ENCODE measurements around the gene MYO1B. TPM values are rescaled to one million over a fixed set of nuclear protein-coding genes. Genes with fewer than 3 reads are reported as not detected.

The MYO1B gene
- total and polyA plus RNA-seq, 5 donors from 2014 or later, result not detected

DNA sequence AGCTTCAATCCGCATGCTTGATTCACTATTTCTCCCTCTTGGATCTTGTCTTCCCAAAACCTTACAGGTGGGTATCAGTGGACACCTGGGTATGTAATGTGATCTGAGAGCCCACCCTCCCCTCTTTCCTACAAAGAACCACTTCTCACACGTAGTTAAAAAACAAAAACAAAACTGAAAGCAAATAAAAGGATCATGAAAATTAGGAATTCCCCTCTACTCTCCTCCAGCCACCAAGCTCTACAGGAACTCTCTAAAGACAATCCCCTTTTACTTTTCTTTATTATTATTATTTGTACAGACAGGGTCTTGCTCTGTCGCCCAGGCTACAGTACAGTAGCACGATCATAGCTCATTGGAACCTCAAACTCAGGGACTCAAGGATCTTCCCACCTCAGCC is 40.8 kb upstream of the MYO1B start:
- Mint-ChIP-seq H3K36me3 (no peaks in the 10 kb centered on the region), H3K27ac (peak overlapping the region in 1 of 3 donors; percentile 27), H3K27me3 (peaks cover 4% of the 10 kb centered on the region), H3K4me1 (peaks cover 0 to 18% (median 10%) of the 10 kb centered on the region in 4 donors), H3K9me3 (peaks cover 0 to 6% (median 2%) of the 10 kb centered on the region in 7 donors), H3K4me3 (peak overlapping the region in 1 of 4 donors; percentile 29)
- Histone ChIP-seq H3K27ac (ENCODE audit: insufficient read depth, low read length, poor library complexity, severe bottlenecking) (no peak overlapping the region), H3K4me1 (ENCODE audit: control insufficient read depth, insufficient read depth, low read length, poor library complexity, severe bottlenecking) (peaks cover 6% of the 10 kb centered on the region), H3K4me3 (ENCODE audit: low read depth, low read length) (peak overlapping the region; percentile 30), H3K27me3 (ENCODE audit: control insufficient read depth, insufficient read depth, low read length) (no peaks in the 10 kb centered on the region), H3K9me3 (ENCODE audit: control insufficient read depth in 2 of 2, low read length in 2 of 2) (no peaks in the 10 kb centered on the region), H3K36me3 (ENCODE audit: control insufficient read depth, insufficient read depth, low read length) (no peaks in the 10 kb centered on the region)
- no peak for ATAC-seq (ENCODE audit: low read depth in 2 of 2)
- no peak for DNase-seq

DNA sequence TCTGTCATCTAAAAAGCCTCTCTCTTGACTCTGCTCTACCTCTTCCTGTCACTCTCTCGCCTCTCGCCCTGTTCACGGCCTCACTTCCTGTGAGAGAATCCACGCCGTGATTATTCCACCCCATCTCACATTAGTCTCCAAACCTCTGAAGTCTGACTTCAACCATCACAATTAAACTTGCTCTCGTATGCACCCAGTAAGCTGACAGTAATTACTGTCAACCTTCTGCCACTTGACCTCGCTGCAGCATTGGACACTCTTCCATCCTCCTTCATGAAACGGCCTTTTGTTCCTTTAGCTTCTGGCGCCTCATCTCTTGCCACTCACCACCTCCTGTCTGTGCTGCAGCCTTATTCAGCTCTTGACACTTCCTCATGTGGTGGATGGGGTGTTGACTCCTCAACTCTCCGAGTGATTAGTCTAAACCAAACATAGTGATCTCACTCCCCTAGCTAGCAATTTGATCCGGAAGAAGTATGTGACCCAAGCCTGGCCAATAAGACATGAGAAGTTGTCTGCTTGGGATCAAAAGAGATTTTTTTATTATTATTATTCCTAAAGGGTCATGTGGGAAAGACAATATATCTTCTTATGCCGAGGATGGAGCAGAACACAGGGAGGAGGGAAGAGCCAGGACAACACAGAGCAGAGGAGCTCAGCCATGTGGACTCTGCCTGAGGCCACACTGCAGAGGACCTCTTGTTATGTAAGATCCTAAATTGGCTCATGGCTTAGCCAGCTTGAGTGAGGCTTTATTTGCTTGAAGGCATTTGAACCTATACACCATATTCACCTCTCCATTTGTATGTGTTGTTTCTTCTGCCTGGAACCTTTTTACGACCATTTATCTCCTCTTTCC is 38.4 kb upstream of the MYO1B start:
- Mint-ChIP-seq H3K27ac (peak overlapping the region in 2 of 3 donors; percentile 16 to 47), H3K4me1 (peaks cover 0 to 18% (median 10%) of the 10 kb centered on the region in 4 donors), H3K36me3 (no peaks in the 10 kb centered on the region), H3K9me3 (peaks cover 0 to 8% (median 2%) of the 10 kb centered on the region in 7 donors), H3K4me3 (peak overlapping the region in 1 of 4 donors; percentile 8), H3K27me3 (peaks cover 4% of the 10 kb centered on the region)
- ATAC-seq (ENCODE audit: low read depth in 2 of 2) (peak; percentile 57 to 60), DNase-seq (peak in 1 of 3 donors; percentile 44)
- Histone ChIP-seq H3K4me1 (ENCODE audit: control insufficient read depth, insufficient read depth, low read length, poor library complexity, severe bottlenecking) (peaks cover 6% of the 10 kb centered on the region), H3K36me3 (ENCODE audit: control insufficient read depth, insufficient read depth, low read length) (no peaks in the 10 kb centered on the region), H3K27me3 (ENCODE audit: control insufficient read depth, insufficient read depth, low read length) (peaks cover 1% of the 10 kb centered on the region), H3K9me3 (ENCODE audit: control insufficient read depth in 2 of 2, low read length in 2 of 2) (peaks cover 1 to 9% of the 10 kb centered on the region in 2 experiments), H3K4me3 (ENCODE audit: low read depth, low read length) (no peak overlapping the region), H3K27ac (ENCODE audit: insufficient read depth, low read length, poor library complexity, severe bottlenecking) (no peak overlapping the region)

DNA sequence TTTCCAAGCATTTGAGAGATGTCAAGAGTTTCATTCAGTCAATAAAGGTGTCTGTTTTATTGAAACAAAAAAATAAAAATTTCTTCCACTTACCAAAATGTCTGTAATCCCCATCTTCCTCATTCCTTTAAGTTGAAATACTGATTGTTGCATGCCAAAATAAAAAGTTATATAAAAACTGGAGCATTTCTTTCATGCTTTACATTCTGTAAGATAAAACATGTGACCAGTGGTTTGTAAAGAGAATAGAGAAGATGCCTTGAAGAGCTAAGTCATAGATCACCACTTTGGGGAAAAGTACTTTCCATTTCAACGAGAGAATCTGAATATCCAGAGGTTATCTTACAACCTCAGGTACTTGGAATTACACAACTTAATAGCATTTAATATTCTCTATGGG is 35.9 kb upstream of the MYO1B start:
- Histone ChIP-seq H3K36me3 (ENCODE audit: control insufficient read depth, insufficient read depth, low read length) (no peaks in the 10 kb centered on the region), H3K4me1 (ENCODE audit: control insufficient read depth, insufficient read depth, low read length, poor library complexity, severe bottlenecking) (peaks cover 4% of the 10 kb centered on the region), H3K27me3 (ENCODE audit: control insufficient read depth, insufficient read depth, low read length) (peaks cover 12% of the 10 kb centered on the region), H3K27ac (ENCODE audit: insufficient read depth, low read length, poor library complexity, severe bottlenecking) (no peak overlapping the region), H3K9me3 (ENCODE audit: control insufficient read depth in 2 of 2, low read length in 2 of 2) (peaks cover 10 to 19% of the 10 kb centered on the region in 2 experiments), H3K4me3 (ENCODE audit: low read depth, low read length) (no peak overlapping the region)
- Mint-ChIP-seq H3K4me3 (no peak overlapping the region), H3K27me3 (peaks cover 19% of the 10 kb centered on the region), H3K9me3 (peaks cover 3 to 18% (median 13%) of the 10 kb centered on the region in 7 donors), H3K4me1 (peaks cover 0 to 15% (median 7%) of the 10 kb centered on the region in 4 donors), H3K27ac (no peak overlapping the region), H3K36me3 (no peaks in the 10 kb centered on the region)
- DNase-seq, result no peak
- ATAC-seq (ENCODE audit: low read depth in 2 of 2), result no peak

DNA sequence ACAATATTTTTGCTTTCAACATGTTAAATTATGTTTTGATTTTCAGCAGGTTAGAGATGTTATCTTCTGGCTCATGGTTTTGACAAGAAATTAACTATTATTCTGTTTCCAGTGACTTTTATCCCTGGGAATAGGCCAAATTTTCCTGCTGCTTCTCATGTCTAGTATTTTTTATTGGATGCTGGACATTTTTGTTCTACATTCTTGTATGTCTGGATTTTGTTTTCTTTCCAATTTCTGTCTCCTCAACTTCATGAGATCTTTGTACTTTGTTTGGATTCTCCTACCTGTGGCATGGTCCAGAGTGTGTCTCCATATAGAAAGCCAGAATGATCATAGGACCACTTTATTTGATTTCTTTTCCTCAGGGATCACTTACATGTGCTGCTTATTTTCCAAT is 33.1 kb upstream of the MYO1B start:
- ATAC-seq (ENCODE audit: low read depth in 2 of 2), result no peak
- H3K36me3 Mint-ChIP-seq, result no peaks in the 10 kb centered on the region
- no peak overlapping the region for H3K27ac Mint-ChIP-seq
- no peaks in the 10 kb centered on the region for H3K4me1 Mint-ChIP-seq
- peaks cover 24% of the 10 kb centered on the region for H3K27me3 Mint-ChIP-seq
- Histone ChIP-seq H3K36me3 (ENCODE audit: control insufficient read depth, insufficient read depth, low read length) (no peaks in the 10 kb centered on the region), H3K9me3 (ENCODE audit: control insufficient read depth in 2 of 2, low read length in 2 of 2) (peaks cover 10 to 19% of the 10 kb centered on the region in 2 experiments), H3K4me3 (ENCODE audit: low read depth, low read length) (no peak overlapping the region), H3K27ac (ENCODE audit: insufficient read depth, low read length, poor library complexity, severe bottlenecking) (no peak overlapping the region), H3K27me3 (ENCODE audit: control insufficient read depth, insufficient read depth, low read length) (peaks cover 12% of the 10 kb centered on the region), H3K4me1 (ENCODE audit: control insufficient read depth, insufficient read depth, low read length, poor library complexity, severe bottlenecking) (no peaks in the 10 kb centered on the region)
- DNase-seq, result no peak
- H3K4me3 Mint-ChIP-seq, result no peak overlapping the region
- H3K9me3 Mint-ChIP-seq, result peaks cover 3 to 18% (median 10%) of the 10 kb centered on the region in 7 donors

DNA sequence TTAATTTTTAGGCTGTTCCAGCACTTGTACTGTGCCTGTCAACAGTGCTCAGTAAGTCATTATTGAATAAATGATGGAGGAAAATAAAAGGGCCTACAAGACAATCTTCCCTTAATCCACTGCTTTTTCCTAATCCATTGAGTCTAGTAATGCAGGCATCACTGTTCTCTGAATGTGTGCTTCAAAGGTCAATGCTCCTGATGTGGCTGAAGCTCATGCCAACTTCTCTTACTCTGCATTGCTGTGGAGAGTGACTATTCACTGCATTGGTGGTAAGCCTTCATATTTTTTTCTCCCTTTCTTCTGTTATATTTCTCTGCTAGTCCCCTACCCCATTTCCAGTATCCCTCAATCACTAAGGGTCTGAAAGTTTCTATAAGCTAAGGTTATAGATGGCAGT is 31.9 kb upstream of the MYO1B start:
- no peak overlapping the region for H3K4me3 Mint-ChIP-seq
- peaks cover 3 to 17% (median 10%) of the 10 kb centered on the region in 7 donors for H3K9me3 Mint-ChIP-seq
- H3K4me1 Mint-ChIP-seq, result no peaks in the 10 kb centered on the region

DNA sequence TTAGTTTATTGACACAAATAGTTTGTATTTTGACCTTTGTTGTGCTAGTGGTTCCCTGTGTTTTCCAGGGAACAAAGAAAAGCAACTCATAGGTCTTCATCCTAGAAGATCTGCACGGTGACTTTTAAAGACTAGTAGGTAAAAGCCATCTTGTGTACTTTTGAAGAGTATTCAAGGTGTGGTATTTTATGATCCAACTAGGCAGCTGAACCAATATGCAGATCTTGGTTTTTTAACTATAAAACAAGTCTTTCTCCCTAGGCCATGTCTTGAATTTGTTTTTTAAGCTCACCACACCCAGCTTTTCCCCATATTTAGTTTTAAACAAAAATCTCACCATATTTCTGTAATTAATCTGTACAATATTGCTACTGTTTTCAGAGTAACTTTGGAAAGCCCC is 30.0 kb upstream of the MYO1B start:
- Histone ChIP-seq H3K27ac (ENCODE audit: insufficient read depth, low read length, poor library complexity, severe bottlenecking) (no peak overlapping the region), H3K4me3 (ENCODE audit: low read depth, low read length) (no peak overlapping the region), H3K4me1 (ENCODE audit: control insufficient read depth, insufficient read depth, low read length, poor library complexity, severe bottlenecking) (no peaks in the 10 kb centered on the region), H3K36me3 (ENCODE audit: control insufficient read depth, insufficient read depth, low read length) (no peaks in the 10 kb centered on the region), H3K9me3 (ENCODE audit: control insufficient read depth in 2 of 2, low read length in 2 of 2) (peaks cover 10 to 18% of the 10 kb centered on the region in 2 experiments), H3K27me3 (ENCODE audit: control insufficient read depth, insufficient read depth, low read length) (peaks cover 12% of the 10 kb centered on the region)
- no peaks in the 10 kb centered on the region for H3K4me1 Mint-ChIP-seq
- peaks cover 26% of the 10 kb centered on the region for H3K27me3 Mint-ChIP-seq
- H3K27ac Mint-ChIP-seq, result no peak overlapping the region
- H3K9me3 Mint-ChIP-seq, result peaks cover 3 to 17% (median 10%) of the 10 kb centered on the region in 7 donors
- ATAC-seq (ENCODE audit: low read depth in 2 of 2), result no peak
- no peak overlapping the region for H3K4me3 Mint-ChIP-seq
- no peak for DNase-seq
- H3K36me3 Mint-ChIP-seq, result no peaks in the 10 kb centered on the region

More for the DNA sequence above, 31.9 kb upstream of the MYO1B start:
- no peaks in the 10 kb centered on the region for H3K4me1 ChIP-seq (ENCODE audit: control insufficient read depth, insufficient read depth, low read length, poor library complexity, severe bottlenecking)
- H3K4me3 ChIP-seq (ENCODE audit: low read depth, low read length), result no peak overlapping the region
- no peaks in the 10 kb centered on the region for H3K36me3 Mint-ChIP-seq
- peaks cover 12% of the 10 kb centered on the region for H3K27me3 ChIP-seq (ENCODE audit: control insufficient read depth, insufficient read depth, low read length)
- H3K36me3 ChIP-seq (ENCODE audit: control insufficient read depth, insufficient read depth, low read length), result no peaks in the 10 kb centered on the region
- H3K27me3 Mint-ChIP-seq, result peaks cover 30% of the 10 kb centered on the region
- ATAC-seq (ENCODE audit: low read depth in 2 of 2) (no peak), DNase-seq (no peak)
- H3K27ac Mint-ChIP-seq, result peak overlapping the region in 1 of 3 donors; percentile 20
- H3K27ac ChIP-seq (ENCODE audit: insufficient read depth, low read length, poor library complexity, severe bottlenecking), result no peak overlapping the region
- peaks cover 10 to 19% of the 10 kb centered on the region in 2 experiments for H3K9me3 ChIP-seq (ENCODE audit: control insufficient read depth in 2 of 2, low read length in 2 of 2)

DNA sequence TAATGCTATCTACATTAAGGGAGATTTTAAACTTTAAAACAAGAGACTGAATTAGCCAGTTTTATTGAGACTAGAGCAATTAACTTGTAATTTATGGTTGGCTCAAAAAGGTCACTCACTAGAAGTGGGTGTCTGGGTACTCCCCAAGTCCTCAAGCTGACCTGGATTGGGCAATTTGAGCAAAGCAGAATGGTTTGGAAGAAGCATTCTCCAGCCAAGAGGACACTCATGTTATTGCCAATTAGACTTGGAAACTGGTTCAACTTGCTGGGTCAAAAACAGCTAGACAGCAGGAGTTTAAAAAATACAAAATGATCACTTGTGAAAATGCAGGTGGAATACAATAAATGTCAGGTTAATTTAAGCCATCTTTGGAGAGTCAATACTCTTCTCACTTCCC is 29.5 kb upstream of the MYO1B start:
- H3K4me1 Mint-ChIP-seq, result no peaks in the 10 kb centered on the region
- Histone ChIP-seq H3K27ac (ENCODE audit: insufficient read depth, low read length, poor library complexity, severe bottlenecking) (no peak overlapping the region), H3K36me3 (ENCODE audit: control insufficient read depth, insufficient read depth, low read length) (no peaks in the 10 kb centered on the region), H3K27me3 (ENCODE audit: control insufficient read depth, insufficient read depth, low read length) (peaks cover 12% of the 10 kb centered on the region), H3K9me3 (ENCODE audit: control insufficient read depth in 2 of 2, low read length in 2 of 2) (peaks cover 10 to 15% of the 10 kb centered on the region in 2 experiments), H3K4me1 (ENCODE audit: control insufficient read depth, insufficient read depth, low read length, poor library complexity, severe bottlenecking) (no peaks in the 10 kb centered on the region), H3K4me3 (ENCODE audit: low read depth, low read length) (no peak overlapping the region)
- no peak overlapping the region for H3K4me3 Mint-ChIP-seq
- H3K27ac Mint-ChIP-seq, result no peak overlapping the region
- peaks cover 3 to 13% (median 10%) of the 10 kb centered on the region in 7 donors for H3K9me3 Mint-ChIP-seq
- no peaks in the 10 kb centered on the region for H3K36me3 Mint-ChIP-seq
- DNase-seq, result no peak
- peaks cover 26% of the 10 kb centered on the region for H3K27me3 Mint-ChIP-seq
- ATAC-seq (ENCODE audit: low read depth in 2 of 2), result no peak

All from CD4-positive, CD25-positive, alpha-beta regulatory T cell (primary cell).